Breast epithelium (tissue), 4 donors: ENCODE measurements around the gene ARRDC5. TPM values are rescaled to one million over a fixed set of nuclear protein-coding genes. Genes with fewer than 3 reads are reported as not detected.

Source experiments
- DNase-seq, 2 donors: peaks; one replicate each; pipeline ENCODE4 v3.0.0-alpha.2; 2019; ENCODE audit warnings: low spot score in 2 of 2
- H3K27ac ChIP-seq, 2 donors: fragments of 200-600 bp; sonication (generic) in 1 of 2; one replicate each; pipeline ENCODE4 v1.5.1; 2016 to 2019; ENCODE audit warnings: mild to moderate bottlenecking in 1 of 2
- H3K27me3 ChIP-seq, 2 donors: fragments of 200-600 bp; sonication (generic) in 1 of 2; one replicate each; pipeline versions ENCODE4 v1.5.1 to v1.6.0; 2017 to 2019; ENCODE audit warnings: control low read depth in 1 of 2, mild to moderate bottlenecking in 1 of 2
- H3K36me3 ChIP-seq: fragments of 200-600 bp; one replicate; pipeline ENCODE4 v1.5.1; 2019
- H3K4me1 ChIP-seq, 2 donors: fragments of 200-600 bp; sonication (generic); one replicate each; pipeline ENCODE4 v1.5.1; 2016 to 2019; ENCODE audit warnings: control low read depth in 1 of 2
- H3K4me3 ChIP-seq, 3 donors: fragments of 200-600 bp; sonication (generic); 1 replicate in 2 of 3; 2 replicates in 1 of 3; pipeline ENCODE4 v1.5.1; 2016 to 2019; ENCODE audit warnings: mild to moderate bottlenecking in 3 of 3, moderate library complexity in 2 of 3
- H3K9me3 ChIP-seq, 2 donors: fragments of 200-600 bp; sonication (generic) in 1 of 2; one replicate each; pipeline ENCODE4 v1.5.1; 2016 to 2019; ENCODE audit warnings: control low read depth in 1 of 2
- POLR2A ChIP-seq: fragments of 450-650 bp; IDR thresholded peaks from one replicate; pipeline ENCODE4 v1.6.1; 2016; ENCODE audit warnings: antibody characterized with exemption, mild to moderate bottlenecking, moderate library complexity
- POLR2AphosphoS5 ChIP-seq, 3 donors: sonication (generic); formaldehyde crosslinking; IDR thresholded peaks; one replicate each; pipeline ENCODE4 v1.6.1; 2017; ENCODE audit warnings: antibody characterized with exemption in 3 of 3
- intact Hi-C: fragments of 100-400 bp; cut with DNase I; formaldehyde crosslinking; loops from one replicate; pipeline ENCODE4 v1.15.1; 2023; ENCODE audit warnings: low total_unique reads
- total RNA-seq, 3 donors: library from RNA; depleted of rRNA; stranded (reverse); fragments of >200 nt; gene quantifications; one replicate each; pipeline ENCODE4 v1.1.0, GENCODE V29; 2016
- TF ChIP-seq, protein P1 (sequence below), 3 donors: fragments of 450-650 bp; IDR thresholded peaks; one replicate each; pipeline ENCODE4 v1.5.1; 2016 to 2017; ENCODE audit warnings: antibody characterized with exemption in 3 of 3, mild to moderate bottlenecking in 3 of 3, moderate library complexity in 3 of 3

Gene ARRDC5
- total RNA-seq, 3 donors from 2014 or later = 0.64 TPM; not detected in 2

GRCh38 chr19:4843647-4843965 lies 59.1 kb downstream of the ARRDC5 start:
- no peak overlapping the region for H3K27ac ChIP-seq
- no peak for DNase-seq
- H3K4me1 ChIP-seq = no peaks in the 10 kb centered on the region
- TF ChIP-seq, protein P1, sequence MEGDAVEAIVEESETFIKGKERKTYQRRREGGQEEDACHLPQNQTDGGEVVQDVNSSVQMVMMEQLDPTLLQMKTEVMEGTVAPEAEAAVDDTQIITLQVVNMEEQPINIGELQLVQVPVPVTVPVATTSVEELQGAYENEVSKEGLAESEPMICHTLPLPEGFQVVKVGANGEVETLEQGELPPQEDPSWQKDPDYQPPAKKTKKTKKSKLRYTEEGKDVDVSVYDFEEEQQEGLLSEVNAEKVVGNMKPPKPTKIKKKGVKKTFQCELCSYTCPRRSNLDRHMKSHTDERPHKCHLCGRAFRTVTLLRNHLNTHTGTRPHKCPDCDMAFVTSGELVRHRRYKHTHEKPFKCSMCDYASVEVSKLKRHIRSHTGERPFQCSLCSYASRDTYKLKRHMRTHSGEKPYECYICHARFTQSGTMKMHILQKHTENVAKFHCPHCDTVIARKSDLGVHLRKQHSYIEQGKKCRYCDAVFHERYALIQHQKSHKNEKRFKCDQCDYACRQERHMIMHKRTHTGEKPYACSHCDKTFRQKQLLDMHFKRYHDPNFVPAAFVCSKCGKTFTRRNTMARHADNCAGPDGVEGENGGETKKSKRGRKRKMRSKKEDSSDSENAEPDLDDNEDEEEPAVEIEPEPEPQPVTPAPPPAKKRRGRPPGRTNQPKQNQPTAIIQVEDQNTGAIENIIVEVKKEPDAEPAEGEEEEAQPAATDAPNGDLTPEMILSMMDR (IDR thresholded peaks at IDR 0.05) = no peak
- TF ChIP-seq POLR2AphosphoS5 (IDR thresholded peaks at IDR 0.05) = no peak
- no peak for TF ChIP-seq POLR2A
- no peaks in the 10 kb centered on the region for H3K36me3 ChIP-seq
- H3K4me3 ChIP-seq = no peak overlapping the region
- H3K9me3 ChIP-seq = no peaks in the 10 kb centered on the region
- intact Hi-C loops = no loop called here
- H3K27me3 ChIP-seq = no peaks in the 10 kb centered on the region

Other genes with a start within 250 kb of the ARRDC5 start
- gene MYDGF, start 232.6 kb downstream of the ARRDC5 start, total RNA-seq = 10 to 100 TPM; 36.3 to 55.1 (median 42.1) TPM
- gene DPP9, start 179.1 kb downstream of the ARRDC5 start, total RNA-seq = 10 to 100 TPM; 33.6 to 74.1 (median 49.6) TPM
- 10 to 100 TPM; 10.4 to 17.6 (median 12.5) TPM for gene FEM1A, start 111.2 kb downstream of the ARRDC5 start, total RNA-seq
- 1 to 10 TPM; 3.5 to 5.2 (median 4.7) TPM for gene TICAM1, start 71.2 kb downstream of the ARRDC5 start, total RNA-seq
- 10 to 100 TPM; 50.1 to 77.3 (median 53.8) TPM for gene PLIN3, start 35.2 kb downstream of the ARRDC5 start, total RNA-seq
- under 1 TPM; 0.32 to 0.66 (median 0.44) TPM for gene UHRF1, start 6.6 kb upstream of the ARRDC5 start, total RNA-seq
- gene KDM4B, start 66.2 kb upstream of the ARRDC5 start, total RNA-seq = 10 to 100 TPM; 25.0 to 55.3 (median 40.3) TPM